K562 (cell line): ENCODE measurements around the gene P3H1. TPM values are rescaled to one million over a fixed set of nuclear protein-coding genes. Genes with fewer than 3 reads are reported as not detected.

Experiments used
- ATAC-seq: fragments of 200-7000 bp; cut with Tn5 transposase; 3 replicates; pipeline ENCODE4 v1.9.1; 2020; ENCODE audit warnings: moderate library complexity
- BruUV-seq: library from RNA; stranded (reverse); fragments of 400-500 nt; replicated peaks from 2 replicates; lab custom pipeline; 2021; lab: Mats Ljungman, UMichigan
- CTCF ChIA-PET: fragments of 300-600 bp; formaldehyde crosslinking; extraction: SDS; loops from one replicate; lab custom pipeline; 2021; ENCODE audit warnings: low intra/inter-chr PET ratio; lab: Yijun Ruan, JAX
- POLR2A ChIA-PET: fragments of 300-600, 350-650 bp; sonication (Branson Sonifier 250); formaldehyde crosslinking; extraction: SDS; loops from one replicate; lab custom pipeline; 2021; ENCODE audit warnings: antibody characterized with exemption, inconsistent platforms; lab: Yijun Ruan, JAX
- DNase-seq, 4 experiments: peaks; one replicate each; pipeline versions ENCODE4 v3.0.0 to v3.0.0-alpha.2; 2011 to 2018; ENCODE audit warnings: low spot score in 3 of 4, mixed read lengths in 3 of 4; ENCODE audit errors: extremely low read depth in 1 of 4
- FAIRE-seq: peaks from 2 replicates; lab custom pipeline; 2011; peaks lifted over from hg19 to GRCh38; lab: Jason Lieb, UNC
- H2AFZ ChIP-seq: 2 replicates; pipeline ENCODE4 v1.6.0; 2011; ENCODE audit warnings: low read depth, low read length, control low read depth, inconsistent platforms
- H3K27ac ChIP-seq: fragments of 200-600 bp; 3 replicates; pipeline ENCODE4 v1.8.0; 2011; ENCODE audit warnings: low read depth, mild to moderate bottlenecking, control low read depth, inconsistent platforms, low read length, moderate library complexity, mixed read lengths; ENCODE audit errors: extremely low read depth
- H3K27me3 ChIP-seq, 2 experiments: fragments of 300-600 bp in 1 of 2; 2 replicates in 1 of 2; 3 replicates in 1 of 2; pipeline versions ENCODE4 v1.6.0 to v1.8.0; 2011; ENCODE audit warnings: inconsistent platforms in 2 of 2, low read length in 2 of 2, mild to moderate bottlenecking in 1 of 2, mixed read lengths in 1 of 2, moderate library complexity in 1 of 2; ENCODE audit not compliant: control insufficient read depth in 2 of 2, insufficient read depth in 2 of 2
- H3K36me3 ChIP-seq: fragments of 300-600 bp; 3 replicates; pipeline ENCODE4 v1.8.0; 2011; ENCODE audit warnings: mild to moderate bottlenecking, low read length, inconsistent platforms; ENCODE audit not compliant: control insufficient read depth, insufficient read depth
- H3K4me1 ChIP-seq, 2 experiments: fragments of 200-600 bp in 1 of 2; replicated peaks in 1 of 2; 2 replicates in 1 of 2; 3 replicates in 1 of 2; pipeline versions ENCODE4 v1.5.1 to v1.8.0; 2011; ENCODE audit warnings: inconsistent platforms in 2 of 2, low read length in 2 of 2, mild to moderate bottlenecking in 1 of 2, mixed read lengths in 1 of 2, moderate library complexity in 1 of 2; ENCODE audit not compliant: control insufficient read depth in 2 of 2, insufficient read depth in 2 of 2
- H3K4me2 ChIP-seq: 2 replicates; pipeline ENCODE4 v1.6.1; 2011; ENCODE audit warnings: low read length, control low read depth, inconsistent platforms, mixed read lengths; ENCODE audit not compliant: insufficient read depth
- H3K4me3 ChIP-seq: fragments of 200-600 bp; sonication (generic), shearing (Covaris generic); 2 replicates; pipeline ENCODE4 v1.5.1; 2016; ENCODE audit warnings: control low read depth, inconsistent platforms
- H3K79me2 ChIP-seq: fragments of 200-600 bp; 3 replicates; pipeline ENCODE4 v1.8.0; 2011; ENCODE audit warnings: low read length, inconsistent platforms; ENCODE audit not compliant: control insufficient read depth, insufficient read depth
- H3K9ac ChIP-seq, 2 experiments: 2 replicates each; pipeline versions ENCODE4 v1.6.0 to v1.6.1; 2011; ENCODE audit warnings: low read depth in 2 of 2, low read length in 2 of 2, control low read depth in 1 of 2, inconsistent platforms in 1 of 2, mild to moderate bottlenecking in 1 of 2, mixed read lengths in 1 of 2; ENCODE audit not compliant: insufficient read depth in 1 of 2
- H3K9me1 ChIP-seq: one replicate; pipeline ENCODE4 v1.6.0; 2011; ENCODE audit warnings: inconsistent platforms, mild to moderate bottlenecking, low read length, moderate library complexity; ENCODE audit not compliant: control insufficient read depth, insufficient read depth
- H3K9me3 ChIP-seq: replicated peaks from 2 replicates; pipeline ENCODE4 v1.5.1; 2011; ENCODE audit warnings: low read depth, low read length, inconsistent platforms; ENCODE audit not compliant: control insufficient read depth, insufficient read depth
- H4K20me1 ChIP-seq: replicated peaks from 2 replicates; pipeline ENCODE4 v1.6.1; 2011; ENCODE audit warnings: low read length, inconsistent platforms, mixed read lengths; ENCODE audit not compliant: control insufficient read depth, insufficient read depth
- BRD4 ChIP-seq: fragments of 200-600 bp; sonication (generic); IDR thresholded peaks from 2 replicates; pipeline ENCODE4 v1.6.1; 2017; ENCODE audit warnings: inconsistent platforms
- ETV6 ChIP-seq, 3 experiments: fragments of 150-350 bp in 1 of 3; sonication (generic) in 1 of 3; formaldehyde crosslinking in 1 of 3; IDR thresholded peaks; 2 replicates each; pipeline versions ENCODE4 v1.6.1 to v1.8.0; 2014 to 2022; ENCODE audit warnings: borderline replicate concordance in 2 of 3, low read depth in 2 of 3, antibody characterized with exemption in 1 of 3, low read length in 1 of 3, mild to moderate bottlenecking in 1 of 3, missing genetic modification reagents in 1 of 3
- HDAC6 ChIP-seq: IDR thresholded peaks from 2 replicates; pipeline ENCODE4 v1.6.1; 2012; ENCODE audit warnings: low read depth, mild to moderate bottlenecking, control low read depth, inconsistent platforms, low read length, moderate library complexity
- HDGF ChIP-seq: fragments of 450-650 bp; IDR thresholded peaks from 2 replicates; pipeline ENCODE4 v1.6.1; 2016
- HMGN3 ChIP-seq: IDR thresholded peaks from 2 replicates; pipeline ENCODE4 v1.6.1; 2011; ENCODE audit warnings: borderline replicate concordance, low read depth, mild to moderate bottlenecking, mixed read lengths, low read length; ENCODE audit not compliant: insufficient read length; ENCODE audit errors: extremely low read depth
- JUN ChIP-seq, 2 experiments: sonication (generic) in 1 of 2; formaldehyde crosslinking in 1 of 2; IDR thresholded peaks; 2 replicates each; pipeline versions ENCODE4 v1.6.1 to v1.8.0; 2012 to 2022; ENCODE audit warnings: borderline replicate concordance in 2 of 2, mild to moderate bottlenecking in 2 of 2, improper control_type of control experiment in 1 of 2, low read depth in 1 of 2, low read length in 1 of 2, missing genetic modification reagents in 1 of 2
- LARP7 ChIP-seq: fragments of 450-650 bp; IDR thresholded peaks from 2 replicates; pipeline ENCODE4 v1.6.1; 2016
- MNT ChIP-seq, 2 experiments: fragments of 450-650 bp; conservative IDR thresholded peaks; 2 replicates each; pipeline ENCODE4 v1.6.1; 2017; ENCODE audit warnings: mild to moderate bottlenecking in 2 of 2, moderate library complexity in 2 of 2
- RBM39 ChIP-seq: fragments of 200-400 bp; formaldehyde crosslinking; optimal IDR thresholded peaks from 2 replicates; pipeline ENCODE3; 2018; ENCODE audit warnings: low read depth, low read length
- TSC22D4 ChIP-seq: fragments of 450-650 bp; IDR thresholded peaks from 2 replicates; pipeline ENCODE4 v1.6.1; 2016; ENCODE audit warnings: missing genetic modification characterization, missing biosample characterization, control low read depth
- XRCC5 ChIP-seq: fragments of 200-400 bp; formaldehyde crosslinking; IDR thresholded peaks from 2 replicates; pipeline ENCODE4 v1.6.1; 2017; ENCODE audit warnings: low read depth, mild to moderate bottlenecking, low read length
- ZFX ChIP-seq: sonication (generic); formaldehyde crosslinking; IDR thresholded peaks from 2 replicates; pipeline ENCODE4 v1.8.0; 2022; ENCODE audit warnings: mild to moderate bottlenecking, missing genetic modification reagents, moderate library complexity
- ZNF134 ChIP-seq: fragments of 250-450 bp; sonication (Bioruptor Pico); conservative IDR thresholded peaks from 2 replicates; pipeline ENCODE4 v1.4.0; 2020
- ZNF274 ChIP-seq: IDR thresholded peaks from 2 replicates; pipeline ENCODE4 v1.6.1; 2011; ENCODE audit warnings: low read depth, mild to moderate bottlenecking, low read length, moderate library complexity, borderline replicate concordance
- ZNF431 ChIP-seq: sonication (generic); formaldehyde crosslinking; IDR thresholded peaks from 2 replicates; pipeline ENCODE4 v1.8.0; 2022; ENCODE audit warnings: mild to moderate bottlenecking, missing genetic modification reagents
- ZNF57 ChIP-seq: fragments of 450-650 bp; formaldehyde crosslinking; IDR thresholded peaks from 2 replicates; pipeline ENCODE4 v1.4.0; 2020; ENCODE audit warnings: mild to moderate bottlenecking, moderate library complexity
- ZNF655 ChIP-seq: fragments of 250-450 bp; sonication (Bioruptor Pico); IDR thresholded peaks from 2 replicates; pipeline ENCODE4 v1.5.0; 2021
- WGBS: fragments of 100-300 bp; shearing (Covaris generic); methylation state at CpG from one replicate; pipeline ENCODE4 v1.1.6; 2016; ENCODE audit warnings: low coverage, mixed read lengths; ENCODE audit not compliant: insufficient coverage; ENCODE audit errors: missing lambda C conversion rate; 5-methylcytosine and 5-hydroxymethylcytosine counted together
- in situ Hi-C: fragments of 300-500 bp; cut with MboI; formaldehyde crosslinking; loops from 4 replicates; pipeline ENCODE4 v1.15.0; 2018; ENCODE audit warnings: inconsistent platforms, mixed read lengths
- intact Hi-C: fragments of 100-400 bp; cut with micrococcal nuclease; formaldehyde crosslinking; loops from 2 replicates; pipeline ENCODE4 v1.14.2; 2022
- polyA plus RNA-seq, 8 experiments: library from polyadenylated mRNA; depleted of rRNA in 4 of 8; stranded (reverse) in 5 of 8; unstranded in 3 of 8; fragments of >200 nt; fragmentation: Nextera tagmentation in 2 of 8; fragmentation: Illumina TruSeq in 1 of 8; extraction: Ambion mirVana in 2 of 8; extraction: Trizol in 1 of 8; gene quantifications; 2 replicates each; pipeline versions ENCODE4 v1.2.1 to v1.2.3, GENCODE V29; 2011 to 2014; ENCODE audit warnings: inconsistent platforms in 1 of 8, missing spikeins in 1 of 8
- total RNA-seq, 7 experiments: library from RNA; depleted of rRNA in 6 of 7; stranded (reverse); fragments of >200 nt in 6 of 7; fragmentation: Illumina TruSeq in 2 of 7; extraction: Trizol in 2 of 7; gene quantifications; 2 replicates each; pipeline versions ENCODE4 v1.2.1 to v1.2.3, GENCODE V29; 2011 to 2021; ENCODE audit warnings: low replicate concordance in 1 of 7

P3H1 gene
- total and polyA plus RNA-seq, 9 of the 15 experiments (the other 6 are each of a cell fraction or from before 2014, with no cell fraction given): 1.7 to 81.7 (median 45.7) TPM

GRCh38 chr1:42738678-42739226, 28.1 kb downstream of the P3H1 start (continued):
- TF ChIP-seq HDAC6: no peak
- TF ChIP-seq ZNF134 (CRISPR knock-in tag): no peak

- Histone ChIP-seq H3K4me2 (no peak overlapping the region), H3K4me3 (no peak overlapping the region), H3K4me1 (peaks cover 0 to 45% of the 10 kb centered on the region in 2 experiments; a peak in 3 of 5 replicates), H3K36me3 (no peaks in the 10 kb centered on the region), H4K20me1 (peaks cover 5% of the 10 kb centered on the region; the same call in 1 of the 2 replicates), H3K9ac (no peak overlapping the region), H3K9me3 (no peaks in the 10 kb centered on the region), H3K27me3 (peaks cover 7 to 42% of the 10 kb centered on the region in 2 experiments; a peak in 4 of 5 replicates), H3K27ac (no peak overlapping the region), H3K79me2 (no peaks in the 10 kb centered on the region), H3K9me1 (peaks cover 5% of the 10 kb centered on the region), H2AFZ (no peak overlapping the region)
- FAIRE-seq (no peak), DNase-seq (no peak), ATAC-seq (no peak)
- intact Hi-C loops (loop anchor here (10.0 kb wide), 2 partner anchors 393 to 593 kb away; no protein-coding TSS in a partner anchor), in situ Hi-C loops (loop anchor here (25.0 kb wide), 1 partner anchor 151 kb away; no protein-coding TSS in a partner anchor)
- POLR2A ChIA-PET: interaction anchor here (0.6 kb wide), 1 partner anchor 169 kb away, joined by 3 read pairs; no protein-coding TSS in a partner anchor
- no TSS peak for BruUV-seq
- 11% methylated on average over 18 of the region's 21 CpGs for WGBS
- CTCF ChIA-PET: interaction anchor here (0.6 kb wide), 1 partner anchor 168 kb away, joined by 3 read pairs; no protein-coding TSS in a partner anchor
- TF ChIP-seq ZFX (no peak), HMGN3 (no peak), ZNF655 (no peak), XRCC5 (no peak), ZNF431 (no peak), MNT (conservative IDR thresholded peaks at IDR 0.05) (no peak), JUN (IDR thresholded peaks at IDR 0.05; ENCODE audit: borderline replicate concordance, low read depth, low read length) (no peak), JUN (CRISPR knock-in tag; IDR thresholded peaks at IDR 0.05; ENCODE audit: borderline replicate concordance) (no peak), ZNF274 (no peak), ETV6 (IDR thresholded peaks at IDR 0.05; ENCODE audit: borderline replicate concordance in 1 of 2, low read depth in 2 of 2, low read length in 1 of 2) (no peak), ETV6 (CRISPR knock-in tag; IDR thresholded peaks at IDR 0.05; ENCODE audit: borderline replicate concordance) (no peak), LARP7 (no peak), RBM39 (no peak), TSC22D4 (no peak), BRD4 (no peak), ZNF57 (no peak), HDGF (no peak)
These were observed 28.7 kb downstream of the P3H1 start for GRCh38 chr1:42737986-42738677.
